K562 (cell line): ENCODE measurements around the gene SLC28A1. TPM values are rescaled to one million over a fixed set of nuclear protein-coding genes. Genes with fewer than 3 reads are reported as not detected.
A peak's percentile ranks its signal among the peaks of the same experiment; 100 is the strongest.

Experiments
- ATAC-seq: fragments of 200-7000 bp; cut with Tn5 transposase; 3 replicates; pipeline ENCODE4 v1.9.1; 2020; ENCODE audit warnings: moderate library complexity
- BruUV-seq: library from RNA; stranded (reverse); fragments of 400-500 nt; replicated peaks from 2 replicates; lab custom pipeline; 2021; lab: Mats Ljungman, UMichigan
- CTCF ChIA-PET: fragments of 300-600 bp; formaldehyde crosslinking; extraction: SDS; loops from one replicate; lab custom pipeline; 2021; ENCODE audit warnings: low intra/inter-chr PET ratio; lab: Yijun Ruan, JAX
- POLR2A ChIA-PET: fragments of 300-600, 350-650 bp; sonication (Branson Sonifier 250); formaldehyde crosslinking; extraction: SDS; loops from one replicate; lab custom pipeline; 2021; ENCODE audit warnings: antibody characterized with exemption, inconsistent platforms; lab: Yijun Ruan, JAX
- DNase-seq, 4 experiments: peaks; one replicate each; pipeline versions ENCODE4 v3.0.0 to v3.0.0-alpha.2; 2011 to 2018; ENCODE audit warnings: low spot score in 3 of 4, mixed read lengths in 3 of 4; ENCODE audit errors: extremely low read depth in 1 of 4
- FAIRE-seq: peaks from 2 replicates; lab custom pipeline; 2011; peaks lifted over from hg19 to GRCh38; lab: Jason Lieb, UNC
- H2AFZ ChIP-seq: 2 replicates; pipeline ENCODE4 v1.6.0; 2011; ENCODE audit warnings: low read depth, low read length, control low read depth, inconsistent platforms
- H3K27ac ChIP-seq: fragments of 200-600 bp; 3 replicates; pipeline ENCODE4 v1.8.0; 2011; ENCODE audit warnings: low read depth, mild to moderate bottlenecking, control low read depth, inconsistent platforms, low read length, moderate library complexity, mixed read lengths; ENCODE audit errors: extremely low read depth
- H3K27me3 ChIP-seq, 2 experiments: fragments of 300-600 bp in 1 of 2; 2 replicates in 1 of 2; 3 replicates in 1 of 2; pipeline versions ENCODE4 v1.6.0 to v1.8.0; 2011; ENCODE audit warnings: inconsistent platforms in 2 of 2, low read length in 2 of 2, mild to moderate bottlenecking in 1 of 2, mixed read lengths in 1 of 2, moderate library complexity in 1 of 2; ENCODE audit not compliant: control insufficient read depth in 2 of 2, insufficient read depth in 2 of 2
- H3K36me3 ChIP-seq: fragments of 300-600 bp; 3 replicates; pipeline ENCODE4 v1.8.0; 2011; ENCODE audit warnings: mild to moderate bottlenecking, low read length, inconsistent platforms; ENCODE audit not compliant: control insufficient read depth, insufficient read depth
- H3K4me1 ChIP-seq, 2 experiments: fragments of 200-600 bp in 1 of 2; replicated peaks in 1 of 2; 2 replicates in 1 of 2; 3 replicates in 1 of 2; pipeline versions ENCODE4 v1.5.1 to v1.8.0; 2011; ENCODE audit warnings: inconsistent platforms in 2 of 2, low read length in 2 of 2, mild to moderate bottlenecking in 1 of 2, mixed read lengths in 1 of 2, moderate library complexity in 1 of 2; ENCODE audit not compliant: control insufficient read depth in 2 of 2, insufficient read depth in 2 of 2
- H3K4me2 ChIP-seq: 2 replicates; pipeline ENCODE4 v1.6.1; 2011; ENCODE audit warnings: low read length, control low read depth, inconsistent platforms, mixed read lengths; ENCODE audit not compliant: insufficient read depth
- H3K4me3 ChIP-seq: fragments of 200-600 bp; sonication (generic), shearing (Covaris generic); 2 replicates; pipeline ENCODE4 v1.5.1; 2016; ENCODE audit warnings: control low read depth, inconsistent platforms
- H3K79me2 ChIP-seq: fragments of 200-600 bp; 3 replicates; pipeline ENCODE4 v1.8.0; 2011; ENCODE audit warnings: low read length, inconsistent platforms; ENCODE audit not compliant: control insufficient read depth, insufficient read depth
- H3K9ac ChIP-seq, 2 experiments: 2 replicates each; pipeline versions ENCODE4 v1.6.0 to v1.6.1; 2011; ENCODE audit warnings: low read depth in 2 of 2, low read length in 2 of 2, control low read depth in 1 of 2, inconsistent platforms in 1 of 2, mild to moderate bottlenecking in 1 of 2, mixed read lengths in 1 of 2; ENCODE audit not compliant: insufficient read depth in 1 of 2
- H3K9me1 ChIP-seq: one replicate; pipeline ENCODE4 v1.6.0; 2011; ENCODE audit warnings: inconsistent platforms, mild to moderate bottlenecking, low read length, moderate library complexity; ENCODE audit not compliant: control insufficient read depth, insufficient read depth
- H3K9me3 ChIP-seq: replicated peaks from 2 replicates; pipeline ENCODE4 v1.5.1; 2011; ENCODE audit warnings: low read depth, low read length, inconsistent platforms; ENCODE audit not compliant: control insufficient read depth, insufficient read depth
- H4K20me1 ChIP-seq: replicated peaks from 2 replicates; pipeline ENCODE4 v1.6.1; 2011; ENCODE audit warnings: low read length, inconsistent platforms, mixed read lengths; ENCODE audit not compliant: control insufficient read depth, insufficient read depth
- ARID4B ChIP-seq: sonication (generic); formaldehyde crosslinking; IDR thresholded peaks from 2 replicates; pipeline ENCODE4 v1.8.0; 2022; ENCODE audit warnings: mild to moderate bottlenecking, missing genetic modification reagents
- ATF2 ChIP-seq: sonication (generic); formaldehyde crosslinking; IDR thresholded peaks from 2 replicates; pipeline ENCODE4 v1.8.1; 2022; ENCODE audit warnings: missing genetic modification reagents
- CBFA2T2 ChIP-seq: fragments of 450-650 bp; conservative IDR thresholded peaks from 2 replicates; pipeline ENCODE4 v1.6.1; 2017; ENCODE audit warnings: mild to moderate bottlenecking
- DDX20 ChIP-seq: fragments of 450-650 bp; IDR thresholded peaks from 2 replicates; pipeline ENCODE4 v1.6.1; 2016; ENCODE audit warnings: missing genetic modification characterization, low read depth, mild to moderate bottlenecking, missing compliant biosample characterization, moderate library complexity
- E4F1 ChIP-seq: fragments of 250-450 bp; sonication (Bioruptor Pico); IDR thresholded peaks from 2 replicates; pipeline ENCODE4 v1.5.0; 2021; ENCODE audit warnings: mild to moderate bottlenecking, borderline replicate concordance
- HIVEP1 ChIP-seq: fragments of 250-450 bp; sonication (Bioruptor Pico); IDR thresholded peaks from 2 replicates; pipeline ENCODE4 v1.4.0; 2020; ENCODE audit warnings: mild to moderate bottlenecking
- KLF6 ChIP-seq: fragments of 250-450 bp; sonication (Bioruptor Pico); IDR thresholded peaks from 2 replicates; pipeline ENCODE4 v1.4.0; 2020; ENCODE audit warnings: mild to moderate bottlenecking, moderate library complexity, borderline replicate concordance
- RB1 ChIP-seq: fragments of 450-650 bp; IDR thresholded peaks from 2 replicates; pipeline ENCODE4 v1.6.1; 2017; ENCODE audit warnings: low read depth, mild to moderate bottlenecking
- XRCC4 ChIP-seq: IDR thresholded peaks from one replicate; pipeline ENCODE4 v1.6.1; 2011; ENCODE audit not compliant: insufficient read depth, insufficient read length; ENCODE audit errors: extremely low read depth
- ZBTB43 ChIP-seq: sonication (generic); formaldehyde crosslinking; IDR thresholded peaks from 2 replicates; pipeline ENCODE4 v1.8.0; 2023; ENCODE audit warnings: mild to moderate bottlenecking, missing genetic modification reagents
- ZNF586 ChIP-seq: fragments of 450-650 bp; formaldehyde crosslinking; conservative IDR thresholded peaks from 2 replicates; pipeline ENCODE4 v1.4.0; 2020; ENCODE audit warnings: mild to moderate bottlenecking, moderate library complexity
- WGBS: fragments of 100-300 bp; shearing (Covaris generic); methylation state at CpG from one replicate; pipeline ENCODE4 v1.1.6; 2016; ENCODE audit warnings: low coverage, mixed read lengths; ENCODE audit not compliant: insufficient coverage; ENCODE audit errors: missing lambda C conversion rate; 5-methylcytosine and 5-hydroxymethylcytosine counted together
- in situ Hi-C: fragments of 300-500 bp; cut with MboI; formaldehyde crosslinking; loops from 4 replicates; pipeline ENCODE4 v1.15.0; 2018; ENCODE audit warnings: inconsistent platforms, mixed read lengths
- intact Hi-C: fragments of 100-400 bp; cut with micrococcal nuclease; formaldehyde crosslinking; loops from 2 replicates; pipeline ENCODE4 v1.14.2; 2022
- polyA plus RNA-seq, 8 experiments: library from polyadenylated mRNA; depleted of rRNA in 4 of 8; stranded (reverse) in 5 of 8; unstranded in 3 of 8; fragments of >200 nt; fragmentation: Nextera tagmentation in 2 of 8; fragmentation: Illumina TruSeq in 1 of 8; extraction: Ambion mirVana in 2 of 8; extraction: Trizol in 1 of 8; gene quantifications; 2 replicates each; pipeline versions ENCODE4 v1.2.1 to v1.2.3, GENCODE V29; 2011 to 2014; ENCODE audit warnings: inconsistent platforms in 1 of 8, missing spikeins in 1 of 8
- total RNA-seq, 7 experiments: library from RNA; depleted of rRNA in 6 of 7; stranded (reverse); fragments of >200 nt in 6 of 7; fragmentation: Illumina TruSeq in 2 of 7; extraction: Trizol in 2 of 7; gene quantifications; 2 replicates each; pipeline versions ENCODE4 v1.2.1 to v1.2.3, GENCODE V29; 2011 to 2021; ENCODE audit warnings: low replicate concordance in 1 of 7

SLC28A1 gene
- total and polyA plus RNA-seq, 9 of the 15 experiments (the other 6 are each of a cell fraction or from before 2014, with no cell fraction given): 0.04 TPM; not detected in 8

- Histone ChIP-seq H3K27me3 (peaks cover 19 to 43% of the 10 kb centered on the region in 2 experiments; a peak in 3 of 5 replicates), H3K4me3 (no peak overlapping the region), H3K9me1 (no peaks in the 10 kb centered on the region), H3K9ac (peak overlapping the region in 1 of 2 experiments; percentile 28; a peak in 2 of 4 replicates), H3K4me2 (no peak overlapping the region), H3K36me3 (no peaks in the 10 kb centered on the region), H3K27ac (no peak overlapping the region), H3K4me1 (no peaks in the 10 kb centered on the region; a peak in 1 of 5 replicates), H3K9me3 (no peaks in the 10 kb centered on the region), H2AFZ (no peak overlapping the region), H4K20me1 (no peaks in the 10 kb centered on the region), H3K79me2 (no peaks in the 10 kb centered on the region)
- no peak for FAIRE-seq
- intact Hi-C loops (no loop called here), in situ Hi-C loops (loop anchor here (25.0 kb wide), 1 partner anchor 308 kb away; no protein-coding TSS in a partner anchor)
- BruUV-seq: no TSS peak
- 11% methylated on average over 12 of the region's 12 CpGs for WGBS
- peak; percentile 61 for ATAC-seq
- no peak for DNase-seq
- CTCF ChIA-PET: interaction anchor here (0.6 kb wide), 1 partner anchor 106 kb away, joined by 3 read pairs; no protein-coding TSS in a partner anchor
- POLR2A ChIA-PET: interaction anchor here (0.6 to 1.0 kb wide), 2 partner anchors 202 to 782 kb away, joined by 3 read pairs; no protein-coding TSS in a partner anchor
- no peak for TF ChIP-seq KLF6 (CRISPR knock-in tag)
- TF ChIP-seq DDX20: no peak
- TF ChIP-seq ZBTB43: no peak
- TF ChIP-seq E4F1 (CRISPR knock-in tag): no peak
- no peak for TF ChIP-seq RB1
- TF ChIP-seq CBFA2T2: no peak
- TF ChIP-seq ZNF586: no peak
- TF ChIP-seq XRCC4: no peak
- TF ChIP-seq HIVEP1: no peak
- no peak for TF ChIP-seq ATF2 (CRISPR knock-in tag)
- no peak for TF ChIP-seq ARID4B
Measured at GRCh38 chr15:84894736-84895425, 10.4 kb downstream of the SLC28A1 start.
